Activated naive CD4-positive, alpha-beta T cell treated with anti-CD3 and anti-CD28 coated beads, Interleukin-2, amount 10 ng/mL, durations not matched to agents 7 days and 5 days (primary cell): ENCODE data around the gene MAP1LC3A.

ENCODE experiments used
- CTCF ChIA-PET: fragments of 350-600 bp; sonication (Branson Sonifier 250); formaldehyde crosslinking; loops from one replicate; lab custom pipeline; 2021; ENCODE audit warnings: antibody characterized with exemption; lab: Charles Lee
- DNase-seq: peaks from one replicate; pipeline ENCODE4 v3.0.0-alpha.2; 2020
- H3K27ac Mint-ChIP-seq: one replicate; pipeline ENCODE4 v1.8.0; 2021; ENCODE audit warnings: mild to moderate bottlenecking, moderate library complexity, mixed read lengths
- H3K27me3 Mint-ChIP-seq: one replicate; pipeline ENCODE4 v1.8.0; 2021; ENCODE audit warnings: mild to moderate bottlenecking, mixed read lengths
- H3K36me3 Mint-ChIP-seq: one replicate; pipeline ENCODE4 v1.8.0; 2021; ENCODE audit warnings: mixed read lengths
- H3K4me1 Mint-ChIP-seq: one replicate; pipeline ENCODE4 v1.8.0; 2021; ENCODE audit warnings: mixed read lengths
- H3K4me3 Mint-ChIP-seq: one replicate; pipeline ENCODE4 v1.8.0; 2021; ENCODE audit warnings: mild to moderate bottlenecking, moderate library complexity, mixed read lengths
- H3K9me3 Mint-ChIP-seq: one replicate; pipeline ENCODE4 v1.8.0; 2021; ENCODE audit warnings: mixed read lengths

MAP1LC3A gene

GRCh38 chr20:34535301-34535840, 23.1 kb upstream of the MAP1LC3A start:
- DNase-seq: no peak
- H3K9me3 Mint-ChIP-seq: no peaks in the 10 kb centered on the region
- H3K36me3 Mint-ChIP-seq: peaks cover 28% of the 10 kb centered on the region
- H3K27ac Mint-ChIP-seq: no peak overlapping the region
- H3K4me3 Mint-ChIP-seq: no peak overlapping the region
- no peaks in the 10 kb centered on the region for H3K4me1 Mint-ChIP-seq
- CTCF ChIA-PET: interaction anchor here (1.0 to 6.3 kb wide), 5 partner anchors 172 to 238 kb away, joined by 3 to 63 read pairs (median 6); no protein-coding TSS in a partner anchor
- no peaks in the 10 kb centered on the region for H3K27me3 Mint-ChIP-seq

GRCh38 chr20:34535857-34536256, 22.7 kb upstream of the MAP1LC3A start:
- DNase-seq: no peak
- H3K4me3 Mint-ChIP-seq: no peak overlapping the region
- peaks cover 1% of the 10 kb centered on the region for H3K4me1 Mint-ChIP-seq
- H3K36me3 Mint-ChIP-seq: peaks cover 30% of the 10 kb centered on the region
- no peak overlapping the region for H3K27ac Mint-ChIP-seq
- no peaks in the 10 kb centered on the region for H3K27me3 Mint-ChIP-seq
- H3K9me3 Mint-ChIP-seq: no peaks in the 10 kb centered on the region
- CTCF ChIA-PET: interaction anchor here (1.0 to 6.3 kb wide), 4 partner anchors 168 to 238 kb away, joined by 3 to 63 read pairs (median 10); partner anchors contain the start of gene TP53INP2

- no peaks in the 10 kb centered on the region for H3K9me3 Mint-ChIP-seq
- H3K4me3 Mint-ChIP-seq: no peak overlapping the region
- peaks cover 9% of the 10 kb centered on the region for H3K4me1 Mint-ChIP-seq
- H3K27ac Mint-ChIP-seq: no peak overlapping the region
- peaks cover 37% of the 10 kb centered on the region for H3K36me3 Mint-ChIP-seq
- CTCF ChIA-PET: interaction anchor here (0.5 to 6.3 kb wide), 10 partner anchors 13 to 1168 kb away, joined by 3 to 63 read pairs (median 3); partner anchors contain the start of gene TP53INP2
- DNase-seq: peak; percentile 62
- no peaks in the 10 kb centered on the region for H3K27me3 Mint-ChIP-seq
These were observed 21.6 kb upstream of the MAP1LC3A start for GRCh38 chr20:34536798-34537394.

GRCh38 chr20:34537651-34538050, 20.9 kb upstream of the MAP1LC3A start:
- DNase-seq: no peak
- peaks cover 39% of the 10 kb centered on the region for H3K36me3 Mint-ChIP-seq
- no peaks in the 10 kb centered on the region for H3K27me3 Mint-ChIP-seq
- no peak overlapping the region for H3K27ac Mint-ChIP-seq
- peaks cover 11% of the 10 kb centered on the region for H3K4me1 Mint-ChIP-seq
- CTCF ChIA-PET: interaction anchor here (0.6 to 6.3 kb wide), 15 partner anchors 21 to 347 kb away, joined by 3 to 63 read pairs (median 3); partner anchors contain the start of gene TP53INP2
- no peak overlapping the region for H3K4me3 Mint-ChIP-seq
- H3K9me3 Mint-ChIP-seq: no peaks in the 10 kb centered on the region

GRCh38 chr20:34538671-34539123, 19.8 kb upstream of the MAP1LC3A start:
- peak overlapping the region; percentile 7 for H3K27ac Mint-ChIP-seq
- peaks cover 11% of the 10 kb centered on the region for H3K4me1 Mint-ChIP-seq
- H3K36me3 Mint-ChIP-seq: peaks cover 39% of the 10 kb centered on the region
- CTCF ChIA-PET: interaction anchor here (0.6 to 6.3 kb wide), 19 partner anchors 9 to 348 kb away, joined by 3 to 63 read pairs (median 3); no protein-coding TSS in a partner anchor
- H3K27me3 Mint-ChIP-seq: no peaks in the 10 kb centered on the region
- no peak overlapping the region for H3K4me3 Mint-ChIP-seq
- H3K9me3 Mint-ChIP-seq: no peaks in the 10 kb centered on the region
- peak; percentile 72 for DNase-seq

GRCh38 chr20:34539756-34540155, 18.8 kb upstream of the MAP1LC3A start:
- Mint-ChIP-seq H3K9me3 (no peaks in the 10 kb centered on the region), H3K4me1 (peaks cover 20% of the 10 kb centered on the region), H3K27ac (no peak overlapping the region), H3K4me3 (no peak overlapping the region), H3K27me3 (no peaks in the 10 kb centered on the region), H3K36me3 (peaks cover 39% of the 10 kb centered on the region)
- CTCF ChIA-PET: interaction anchor here (1.2 to 6.3 kb wide), 9 partner anchors 8 to 230 kb away, joined by 3 to 63 read pairs (median 7); no protein-coding TSS in a partner anchor
- DNase-seq: no peak

GRCh38 chr20:34540596-34541263, 17.8 kb upstream of the MAP1LC3A start:
- H3K4me1 Mint-ChIP-seq: peaks cover 21% of the 10 kb centered on the region
- no peaks in the 10 kb centered on the region for H3K9me3 Mint-ChIP-seq
- CTCF ChIA-PET: interaction anchor here (0.9 to 6.3 kb wide), 6 partner anchors 10 to 229 kb away, joined by 3 to 63 read pairs (median 6); no protein-coding TSS in a partner anchor
- no peak overlapping the region for H3K27ac Mint-ChIP-seq
- H3K36me3 Mint-ChIP-seq: peaks cover 31% of the 10 kb centered on the region
- no peak overlapping the region for H3K4me3 Mint-ChIP-seq
- DNase-seq: no peak
- peaks cover 3% of the 10 kb centered on the region for H3K27me3 Mint-ChIP-seq

- H3K4me3 Mint-ChIP-seq: no peak overlapping the region
- peaks cover 30% of the 10 kb centered on the region for H3K36me3 Mint-ChIP-seq
- DNase-seq: no peak
- no peaks in the 10 kb centered on the region for H3K9me3 Mint-ChIP-seq
- H3K27me3 Mint-ChIP-seq: peaks cover 5% of the 10 kb centered on the region
- peaks cover 21% of the 10 kb centered on the region for H3K4me1 Mint-ChIP-seq
- CTCF ChIA-PET: interaction anchor here (0.9 to 6.3 kb wide), 3 partner anchors 166 to 229 kb away, joined by 4 to 63 read pairs (median 25); no protein-coding TSS in a partner anchor
- H3K27ac Mint-ChIP-seq: peak overlapping the region; percentile 72
These were observed 17.1 kb upstream of the MAP1LC3A start for GRCh38 chr20:34541264-34541901.

GRCh38 chr20:34541917-34542316, 16.6 kb upstream of the MAP1LC3A start:
- CTCF ChIA-PET: interaction anchor here (4.4 to 6.3 kb wide), 2 partner anchors 165 to 229 kb away, joined by 25 to 63 read pairs; no protein-coding TSS in a partner anchor
- H3K4me3 Mint-ChIP-seq: no peak overlapping the region
- H3K27me3 Mint-ChIP-seq: peaks cover 5% of the 10 kb centered on the region
- H3K27ac Mint-ChIP-seq: no peak overlapping the region
- peaks cover 21% of the 10 kb centered on the region for H3K4me1 Mint-ChIP-seq
- no peak for DNase-seq
- peaks cover 27% of the 10 kb centered on the region for H3K36me3 Mint-ChIP-seq
- H3K9me3 Mint-ChIP-seq: no peaks in the 10 kb centered on the region

- DNase-seq: no peak
- Mint-ChIP-seq H3K9me3 (no peaks in the 10 kb centered on the region), H3K27ac (no peak overlapping the region), H3K4me3 (no peak overlapping the region), H3K27me3 (peaks cover 5% of the 10 kb centered on the region), H3K36me3 (peaks cover 22% of the 10 kb centered on the region), H3K4me1 (peaks cover 21% of the 10 kb centered on the region)
- CTCF ChIA-PET: interaction anchor here (1.2 to 2.8 kb wide), 2 partner anchors 20 to 230 kb away, joined by 3 to 14 read pairs; no protein-coding TSS in a partner anchor
These were observed 16.1 kb upstream of the MAP1LC3A start for GRCh38 chr20:34542439-34542838.

- peaks cover 5% of the 10 kb centered on the region for H3K27me3 Mint-ChIP-seq
- no peak overlapping the region for H3K4me3 Mint-ChIP-seq
- CTCF ChIA-PET: interaction anchor here (1.2 to 2.8 kb wide), 2 partner anchors 19 to 231 kb away, joined by 3 to 14 read pairs; no protein-coding TSS in a partner anchor
- no peak for DNase-seq
- H3K36me3 Mint-ChIP-seq: peaks cover 20% of the 10 kb centered on the region
- peaks cover 21% of the 10 kb centered on the region for H3K4me1 Mint-ChIP-seq
- H3K9me3 Mint-ChIP-seq: no peaks in the 10 kb centered on the region
- H3K27ac Mint-ChIP-seq: no peak overlapping the region
These were observed 15.0 kb upstream of the MAP1LC3A start for GRCh38 chr20:34543463-34544056.

- DNase-seq: peak; percentile 32
- H3K27me3 Mint-ChIP-seq: peaks cover 5% of the 10 kb centered on the region
- no peaks in the 10 kb centered on the region for H3K9me3 Mint-ChIP-seq
- H3K36me3 Mint-ChIP-seq: peaks cover 17% of the 10 kb centered on the region
- peaks cover 21% of the 10 kb centered on the region for H3K4me1 Mint-ChIP-seq
- CTCF ChIA-PET: interaction anchor here (1.0 to 2.8 kb wide), 3 partner anchors 18 to 231 kb away, joined by 3 to 14 read pairs (median 5); no protein-coding TSS in a partner anchor
- peak overlapping the region; percentile 25 for H3K4me3 Mint-ChIP-seq
- H3K27ac Mint-ChIP-seq: no peak overlapping the region
These were observed 14.3 kb upstream of the MAP1LC3A start for GRCh38 chr20:34544109-34544796.
